GM21381 (cell line): ENCODE measurements around the gene PTPRN2.

Experiments
- ATAC-seq: cut with Tn5 transposase; IDR thresholded peaks from one replicate; pipeline ENCODE4 v1.9.1; 2021; ENCODE audit warnings: mild to moderate bottlenecking, moderate library complexity; ENCODE audit not compliant: unreplicated experiment

The PTPRN2 gene

GRCh38 chr7:158017111-158018097 lies 570.2 kb downstream of the PTPRN2 start:
- ATAC-seq, result no peak

- no peak for ATAC-seq
Observed at GRCh38 chr7:158016180-158017097, 571.2 kb downstream of the PTPRN2 start.

GRCh38 chr7:158015403-158016179 lies 572.0 kb downstream of the PTPRN2 start:
- ATAC-seq, result no peak

GRCh38 chr7:158014976-158015375 lies 572.6 kb downstream of the PTPRN2 start:
- no peak for ATAC-seq

GRCh38 chr7:158013085-158013668 lies 574.4 kb downstream of the PTPRN2 start:
- ATAC-seq, result no peak

- ATAC-seq, result no peak
Observed at GRCh38 chr7:158011941-158012340, 575.7 kb downstream of the PTPRN2 start.

GRCh38 chr7:158010961-158011693 lies 576.5 kb downstream of the PTPRN2 start:
- no peak for ATAC-seq

- no peak for ATAC-seq
Observed at GRCh38 chr7:158009886-158010285, 577.7 kb downstream of the PTPRN2 start.

- ATAC-seq, result no peak
Observed at GRCh38 chr7:158008267-158008666, 579.4 kb downstream of the PTPRN2 start.

GRCh38 chr7:158007697-158008257 lies 579.8 kb downstream of the PTPRN2 start:
- ATAC-seq, result no peak

- ATAC-seq, result no peak
Observed at GRCh38 chr7:158006841-158007696, 580.6 kb downstream of the PTPRN2 start.

GRCh38 chr7:158005531-158005930 lies 582.1 kb downstream of the PTPRN2 start:
- ATAC-seq, result no peak

GRCh38 chr7:158004123-158004490 lies 583.5 kb downstream of the PTPRN2 start:
- no peak for ATAC-seq

- ATAC-seq, result no peak
Observed at GRCh38 chr7:158003441-158004122, 584.0 kb downstream of the PTPRN2 start.

- ATAC-seq, result no peak
Observed at GRCh38 chr7:158002486-158003080, 585.0 kb downstream of the PTPRN2 start.

GRCh38 chr7:158001621-158002320 lies 585.9 kb downstream of the PTPRN2 start:
- no peak for ATAC-seq

- no peak for ATAC-seq
Observed at GRCh38 chr7:158001003-158001402, 586.6 kb downstream of the PTPRN2 start.
